Activated CD8-positive, alpha-beta memory T cell treated with anti-CD3 and anti-CD28 coated beads for 36 hours (primary cell): ENCODE data around the gene IL27RA. TPM values are rescaled to one million over a fixed set of nuclear protein-coding genes. Genes with fewer than 3 reads are reported as not detected.

ENCODE experiments used
- CTCF ChIA-PET: fragments of 350-600 bp; sonication (Branson Sonifier 250); formaldehyde crosslinking; loops from one replicate; lab custom pipeline; 2021; ENCODE audit warnings: antibody characterized with exemption; lab: Charles Lee
- POLR2A ChIA-PET: fragments of 350-600 bp; sonication (Branson Sonifier 250); formaldehyde crosslinking; loops from one replicate; lab custom pipeline; 2021; ENCODE audit warnings: antibody characterized with exemption; lab: Charles Lee
- total RNA-seq, 2 experiments: library from RNA; stranded (reverse); gene quantifications; one replicate each; pipeline ENCODE4 v1.2.3, GENCODE V29; 2021

Gene IL27RA
- total RNA-seq, 2 experiments from 2014 or later: 60.1 to 61.1 TPM

- CTCF ChIA-PET: interaction anchor here (4.6 kb wide), 1 partner anchor 10 kb away, joined by 37 read pairs; the partner anchor contains the start of gene MISP3
- POLR2A ChIA-PET: no interaction called here
Observed at GRCh38 chr19:14061751-14062557, 30.4 kb downstream of the IL27RA start, which contains the start of gene PALM3. Gene PALM3 (minus strand): TSS chr19:14062076. CDS start chr19:14061980, 96 bp downstream.

DNA sequence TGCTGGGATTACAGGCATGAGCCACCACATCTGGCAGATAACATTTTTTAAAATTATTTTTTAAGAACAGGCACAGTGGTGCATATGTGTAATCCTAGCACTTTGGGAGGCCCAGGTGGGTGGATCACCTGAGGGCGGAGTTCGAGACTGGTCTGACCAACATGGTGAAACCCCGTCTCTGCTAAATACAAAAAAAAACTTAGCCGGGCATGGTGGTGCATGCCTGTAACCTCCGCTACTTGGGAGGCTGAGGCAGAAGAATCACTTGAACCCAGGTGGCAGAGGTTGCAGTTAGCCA is 30.9 kb downstream of the IL27RA start:
- POLR2A ChIA-PET: no interaction called here
- CTCF ChIA-PET: no interaction called here

DNA sequence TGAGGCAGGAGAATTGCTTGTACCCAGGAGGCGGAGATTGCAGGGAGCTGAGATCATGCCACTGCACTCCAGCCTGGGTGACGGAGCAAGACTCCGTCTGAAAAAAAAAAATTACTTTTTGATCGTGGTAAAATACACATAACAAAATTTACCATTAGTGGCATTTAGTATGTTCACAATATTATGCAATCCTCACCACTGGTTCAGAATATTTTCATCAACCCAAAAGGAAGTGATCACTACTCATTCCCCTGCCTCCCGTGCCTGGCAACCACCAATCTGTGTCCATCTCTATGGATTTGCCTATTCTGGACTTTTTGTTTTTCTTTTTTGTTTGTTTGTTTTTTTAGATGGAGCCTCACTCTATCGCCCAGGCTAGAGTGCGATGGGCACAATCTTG is 31.5 kb downstream of the IL27RA start:
- ChIA-PET POLR2A (no interaction called here), CTCF (no interaction called here)

DNA sequence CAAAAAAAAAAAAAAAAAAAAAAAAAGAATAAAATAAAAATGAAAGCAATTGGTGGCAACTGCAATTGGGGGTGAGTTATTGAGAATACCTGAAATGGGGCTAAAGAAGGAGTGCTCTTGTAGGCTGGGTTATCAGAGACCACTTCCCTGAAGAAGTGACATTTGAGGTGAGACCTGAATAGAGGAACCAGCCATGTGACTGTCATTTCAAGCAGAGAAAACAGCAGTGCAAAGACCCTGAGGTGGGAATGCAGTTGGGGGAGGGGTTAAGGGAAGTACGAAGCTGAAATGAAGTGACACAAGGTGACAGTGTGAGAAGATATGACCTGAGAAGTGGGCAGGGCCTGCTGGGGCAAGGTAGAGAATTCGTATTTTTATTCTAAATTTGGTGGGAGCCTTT is 34.6 kb downstream of the IL27RA start:
- ChIA-PET POLR2A (no interaction called here), CTCF (interaction anchor here (0.7 to 0.9 kb wide), 3 partner anchors 12 to 181 kb away, joined by 3 to 8 read pairs (median 3); no protein-coding TSS in a partner anchor)

DNA sequence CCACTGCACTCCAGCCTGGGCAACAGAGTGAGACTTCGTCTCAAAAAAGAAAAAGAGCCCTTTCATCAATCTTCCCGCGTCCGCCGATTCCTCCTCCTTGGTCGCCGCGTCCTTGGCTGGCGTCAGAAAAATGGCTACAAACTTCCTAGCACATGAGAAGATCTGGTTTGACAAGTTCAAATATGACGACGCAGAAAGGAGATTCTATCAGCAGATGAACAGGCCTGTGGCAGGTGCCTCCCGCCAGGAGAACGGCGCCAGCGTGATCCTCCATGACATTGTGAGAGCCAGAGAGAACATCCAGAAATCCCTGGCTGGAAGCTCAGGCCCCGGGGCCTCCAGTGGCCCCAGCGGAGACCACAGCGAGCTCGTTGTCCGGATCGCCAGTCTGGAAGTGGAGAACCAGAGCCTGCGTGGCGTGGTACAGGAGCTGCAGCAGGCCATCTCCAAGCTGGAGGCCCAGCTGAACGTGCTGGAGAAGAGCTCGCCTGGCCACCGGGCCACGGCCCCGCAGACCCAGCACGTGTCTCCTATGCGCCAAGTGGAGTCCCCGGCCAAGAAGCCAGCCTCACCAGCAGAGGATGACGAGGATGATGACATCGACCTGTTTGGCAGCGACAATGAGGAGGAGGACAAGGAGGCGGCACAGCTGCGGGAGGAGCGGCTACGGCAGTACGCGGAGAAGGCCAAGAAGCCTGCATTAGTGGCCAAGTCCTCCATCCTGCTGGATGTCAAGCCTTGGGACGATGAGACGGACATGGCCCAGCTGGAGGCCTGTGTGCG is 38.9 kb downstream of the IL27RA start:
- POLR2A ChIA-PET: no interaction called here
- CTCF ChIA-PET: interaction anchor here (0.6 to 5.3 kb wide), 11 partner anchors 11 to 191 kb away, joined by 3 to 37 read pairs (median 5); partner anchors contain the start of genes NANOS3 and PALM3

GRCh38 chr19:14072535-14073260 is 41.1 kb downstream of the IL27RA start, which contains the start of gene MISP3:
Gene MISP3 (plus strand): TSS chr19:14072786. CDS start chr19:14073310, 524 bp downstream.
- POLR2A ChIA-PET: interaction anchor here (0.6 kb wide), 1 partner anchor 24 kb away, joined by 4 read pairs; no protein-coding TSS in a partner anchor

GRCh38 chr19:14073261-14073924 is 41.8 kb downstream of the IL27RA start:
- CTCF ChIA-PET: interaction anchor here (0.6 to 5.3 kb wide), 27 partner anchors 8 to 333 kb away, joined by 3 to 37 read pairs (median 4); partner anchors contain the start of genes ASF1B, IL27RA, NANOS3 and PALM3

More at GRCh38 chr19:14072535-14073260, 41.1 kb downstream of the IL27RA start, which contains the start of gene MISP3:
- CTCF ChIA-PET: interaction anchor here (0.6 to 5.3 kb wide), 29 partner anchors 8 to 347 kb away, joined by 3 to 37 read pairs (median 3); partner anchors contain the start of genes IL27RA, NANOS3 and PALM3

DNA sequence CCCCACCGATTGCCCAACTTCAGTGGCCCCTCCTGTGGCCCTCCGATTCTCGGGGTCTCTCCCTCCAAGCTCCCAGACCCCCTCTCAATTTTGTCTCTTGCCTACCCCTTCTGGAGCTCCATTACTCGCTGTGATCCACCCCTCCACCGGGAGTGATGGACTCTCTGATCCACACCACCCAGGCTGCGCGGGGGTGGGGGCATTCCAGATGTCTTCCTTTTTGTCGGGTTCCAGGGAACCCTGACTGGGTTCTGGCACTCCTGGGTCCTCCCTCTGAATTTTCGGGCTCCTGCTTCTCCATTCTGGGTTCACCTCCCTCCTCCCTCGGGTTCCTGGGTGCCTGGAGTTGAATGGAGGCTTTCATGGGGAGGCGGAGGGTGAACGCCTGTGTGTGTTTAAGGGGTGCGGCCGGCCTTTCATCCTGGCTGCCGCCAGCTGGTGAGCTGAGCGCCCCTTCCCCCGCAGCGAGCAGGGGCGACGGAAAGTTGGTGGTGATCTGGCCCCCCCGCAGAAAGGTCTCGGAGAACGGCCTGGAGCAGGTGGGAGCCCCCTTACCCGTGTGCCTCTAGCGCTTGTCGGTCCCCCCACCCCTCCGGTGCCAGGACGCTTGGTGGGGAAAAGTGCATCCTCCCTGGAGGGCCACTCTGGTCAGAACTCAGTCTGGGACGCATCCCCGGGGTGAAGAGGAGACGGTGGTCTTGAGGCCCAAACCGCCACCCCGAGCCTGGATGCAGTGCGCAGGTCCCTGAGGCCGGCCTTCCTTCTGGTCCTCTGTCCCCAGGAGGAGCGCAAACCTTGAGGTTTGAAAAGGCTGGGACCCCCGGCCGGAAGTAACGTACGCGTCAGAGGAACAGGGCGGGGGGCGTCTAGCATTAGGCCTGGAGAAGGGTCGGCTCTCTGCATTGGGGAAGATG is 42.6 kb downstream of the IL27RA start:
- POLR2A ChIA-PET: no interaction called here

More at GRCh38 chr19:14073261-14073924, 41.8 kb downstream of the IL27RA start:
- POLR2A ChIA-PET: interaction anchor here (0.6 kb wide), 1 partner anchor 24 kb away, joined by 4 read pairs; no protein-coding TSS in a partner anchor

DNA sequence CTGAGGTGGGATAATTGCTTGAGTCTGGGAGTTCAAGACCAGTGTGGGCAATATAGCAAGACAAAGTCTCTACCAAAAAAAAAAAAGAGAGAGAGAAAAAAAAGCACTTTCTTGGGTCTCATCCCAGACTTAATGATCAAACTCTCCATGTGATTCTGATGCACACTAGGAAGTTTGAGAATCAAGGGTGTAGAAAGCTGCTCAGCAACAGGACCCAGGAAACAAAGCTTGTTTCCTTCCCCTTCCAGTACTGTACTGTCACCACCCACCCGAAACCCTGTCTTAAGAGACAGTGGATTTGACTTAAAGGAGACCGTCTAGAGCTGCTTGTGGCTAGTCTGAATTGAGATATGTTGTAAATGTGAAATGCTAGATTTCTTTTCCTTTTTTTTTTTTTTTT is 46.8 kb downstream of the IL27RA start:
- CTCF ChIA-PET: interaction anchor here (0.6 to 0.7 kb wide), 3 partner anchors 13 to 234 kb away, joined by 3 to 8 read pairs (median 4); no protein-coding TSS in a partner anchor
- POLR2A ChIA-PET: interaction anchor here (0.7 kb wide), 2 partner anchors 21 to 25 kb away, joined by 3 to 7 read pairs; no protein-coding TSS in a partner anchor

More for the DNA sequence above, 42.6 kb downstream of the IL27RA start:
- CTCF ChIA-PET: interaction anchor here (0.6 to 5.3 kb wide), 17 partner anchors 8 to 332 kb away, joined by 3 to 37 read pairs (median 4); partner anchors contain the start of genes ASF1B and PALM3

DNA sequence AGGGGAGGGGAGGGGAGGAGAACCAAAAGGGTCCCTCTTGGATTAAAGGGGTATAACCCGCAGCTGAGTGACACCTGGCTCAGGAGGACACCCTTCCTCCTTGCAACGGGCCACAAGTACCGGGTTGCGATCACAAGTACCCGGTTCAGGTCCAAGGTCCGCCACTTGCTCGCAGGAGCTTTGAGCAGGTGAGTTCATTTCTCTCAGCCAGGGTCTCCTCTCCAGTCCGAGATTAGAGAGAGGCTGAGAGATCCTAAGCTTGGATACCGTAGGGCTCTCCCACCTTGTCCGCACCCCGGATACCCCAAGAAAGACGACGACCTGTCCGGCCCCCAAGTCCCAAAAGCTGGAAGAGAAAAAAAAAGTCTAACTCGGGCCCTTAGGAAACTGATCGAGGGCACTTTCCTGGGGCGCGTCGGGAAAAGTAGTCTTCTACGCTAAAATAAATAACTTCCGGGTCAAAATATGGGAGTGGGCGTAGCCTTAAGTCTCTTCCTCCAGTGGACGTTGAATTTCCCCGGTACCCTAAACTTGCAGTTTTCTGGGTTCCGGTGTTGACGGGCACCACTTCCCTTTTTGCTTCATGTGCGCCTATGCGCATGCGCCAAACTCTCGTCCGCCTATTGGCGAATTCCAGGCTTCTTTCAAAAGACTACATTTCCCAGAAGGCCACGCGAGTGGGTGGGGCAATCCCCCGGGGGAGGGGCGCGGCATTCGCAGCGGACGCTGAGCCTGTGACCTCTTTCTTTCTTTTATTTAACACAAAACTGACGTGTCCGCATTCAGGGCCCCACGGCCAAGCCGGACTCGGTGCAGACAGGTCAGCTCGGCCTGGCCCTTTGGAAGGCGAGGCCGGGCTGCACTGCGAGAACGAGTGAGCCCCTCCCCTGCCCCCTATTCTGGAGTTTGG is 49.6 kb downstream of the IL27RA start:
- ChIA-PET POLR2A (interaction anchor here (0.6 to 1.0 kb wide), 5 partner anchors 11 to 356 kb away, joined by 3 to 4 read pairs (median 3); partner anchors contain the start of gene ASF1B), CTCF (interaction anchor here (0.6 to 2.2 kb wide), 7 partner anchors 8 to 202 kb away, joined by 3 to 9 read pairs (median 7); partner anchors contain the start of genes ASF1B and MISP3)

- CTCF ChIA-PET: interaction anchor here (1.8 to 2.2 kb wide), 4 partner anchors 9 to 55 kb away, joined by 7 to 9 read pairs (median 7); partner anchors contain the start of gene ASF1B
Observed at GRCh38 chr19:14081797-14082674, 50.5 kb downstream of the IL27RA start.

GRCh38 chr19:14082675-14082960 is 51.1 kb downstream of the IL27RA start:
- ChIA-PET POLR2A (interaction anchor here (1.0 kb wide), 1 partner anchor 9 kb away, joined by 4 read pairs; no protein-coding TSS in a partner anchor), CTCF (interaction anchor here (2.2 kb wide), 2 partner anchors 9 to 23 kb away, joined by 7 read pairs; no protein-coding TSS in a partner anchor)

More at GRCh38 chr19:14081797-14082674, 50.5 kb downstream of the IL27RA start:
- POLR2A ChIA-PET: interaction anchor here (0.6 to 1.0 kb wide), 3 partner anchors 10 to 356 kb away, joined by 3 to 4 read pairs (median 3); partner anchors contain the start of gene ASF1B

GRCh38 chr19:14085309-14085995 is 53.9 kb downstream of the IL27RA start, which contains the start of gene C19orf67:
Gene C19orf67 (minus strand): TSS chr19:14085783. CDS start chr19:14085627, 156 bp downstream.
- ChIA-PET CTCF (interaction anchor here (1.1 kb wide), 1 partner anchor 29 kb away, joined by 5 read pairs; no protein-coding TSS in a partner anchor), POLR2A (no interaction called here)

GRCh38 chr19:14086098-14086497 is 54.5 kb downstream of the IL27RA start:
- ChIA-PET POLR2A (no interaction called here), CTCF (no interaction called here)
